ENCODE data around the gene BTLA.
"Not testable (repeated sequence)": the region's sequence is repeated elsewhere in the genome, so short reads cannot be mapped to it uniquely, and the experiment has no call there.

The BTLA gene

DNA sequence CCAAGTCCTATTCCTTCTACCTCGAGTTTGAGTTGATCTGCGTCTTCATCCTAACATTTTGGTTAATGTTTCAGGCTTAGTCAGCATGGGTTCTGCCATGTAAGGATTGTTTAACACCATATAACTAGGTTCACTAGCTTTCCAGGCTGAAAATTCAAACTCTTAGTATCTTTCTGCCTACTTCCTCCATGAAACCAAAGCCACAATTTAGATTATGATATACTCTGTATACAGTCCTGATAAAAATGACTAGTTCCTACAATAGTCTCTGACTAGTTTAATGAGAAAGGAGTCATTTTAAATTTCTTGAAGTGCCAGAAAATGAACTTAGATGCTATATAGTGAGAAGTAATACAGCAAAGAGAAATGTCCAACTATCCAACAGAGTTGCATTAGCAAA lies 6.6 kb upstream of the BTLA start:
- no peak for DNase-seq (ENCODE audit: low read depth)
- TF ChIP-seq, protein P1, sequence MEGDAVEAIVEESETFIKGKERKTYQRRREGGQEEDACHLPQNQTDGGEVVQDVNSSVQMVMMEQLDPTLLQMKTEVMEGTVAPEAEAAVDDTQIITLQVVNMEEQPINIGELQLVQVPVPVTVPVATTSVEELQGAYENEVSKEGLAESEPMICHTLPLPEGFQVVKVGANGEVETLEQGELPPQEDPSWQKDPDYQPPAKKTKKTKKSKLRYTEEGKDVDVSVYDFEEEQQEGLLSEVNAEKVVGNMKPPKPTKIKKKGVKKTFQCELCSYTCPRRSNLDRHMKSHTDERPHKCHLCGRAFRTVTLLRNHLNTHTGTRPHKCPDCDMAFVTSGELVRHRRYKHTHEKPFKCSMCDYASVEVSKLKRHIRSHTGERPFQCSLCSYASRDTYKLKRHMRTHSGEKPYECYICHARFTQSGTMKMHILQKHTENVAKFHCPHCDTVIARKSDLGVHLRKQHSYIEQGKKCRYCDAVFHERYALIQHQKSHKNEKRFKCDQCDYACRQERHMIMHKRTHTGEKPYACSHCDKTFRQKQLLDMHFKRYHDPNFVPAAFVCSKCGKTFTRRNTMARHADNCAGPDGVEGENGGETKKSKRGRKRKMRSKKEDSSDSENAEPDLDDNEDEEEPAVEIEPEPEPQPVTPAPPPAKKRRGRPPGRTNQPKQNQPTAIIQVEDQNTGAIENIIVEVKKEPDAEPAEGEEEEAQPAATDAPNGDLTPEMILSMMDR (IDR thresholded peaks at IDR 0.05; ENCODE audit: control insufficient read depth, insufficient read depth, low read depth, low read length, missing control alignments): no peak

DNA sequence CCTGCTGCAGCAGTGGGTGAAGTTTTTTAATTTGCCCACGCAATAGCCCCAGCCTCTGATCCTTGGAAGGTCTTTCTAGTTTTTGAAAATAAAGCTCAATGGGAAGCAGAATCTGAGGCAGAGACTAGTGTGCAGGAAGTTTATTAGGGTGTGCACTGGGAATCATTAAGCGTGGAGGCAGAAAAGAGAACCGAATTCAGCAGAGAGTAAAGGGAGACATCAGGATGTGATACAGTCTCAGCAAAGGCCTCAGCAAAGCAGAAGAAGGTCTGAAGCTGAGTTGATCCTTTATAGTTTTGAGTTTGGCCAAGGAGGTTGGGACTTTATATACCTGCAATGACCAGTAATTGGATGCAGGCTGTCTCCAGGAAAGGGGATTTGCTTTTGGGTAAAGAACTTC lies 4.9 kb upstream of the BTLA start:
- no peak for DNase-seq (ENCODE audit: low read depth)
- no peak overlapping the region for H3K4me3 ChIP-seq (ENCODE audit: control insufficient read depth, low read depth, low read length)
- TF ChIP-seq, protein P1 (IDR thresholded peaks at IDR 0.05; ENCODE audit: control insufficient read depth, insufficient read depth, low read depth, low read length, missing control alignments): no peak

More for the DNA sequence above, 6.6 kb upstream of the BTLA start:
- H3K4me3 ChIP-seq (ENCODE audit: control insufficient read depth, low read depth, low read length): no peak overlapping the region

DNA sequence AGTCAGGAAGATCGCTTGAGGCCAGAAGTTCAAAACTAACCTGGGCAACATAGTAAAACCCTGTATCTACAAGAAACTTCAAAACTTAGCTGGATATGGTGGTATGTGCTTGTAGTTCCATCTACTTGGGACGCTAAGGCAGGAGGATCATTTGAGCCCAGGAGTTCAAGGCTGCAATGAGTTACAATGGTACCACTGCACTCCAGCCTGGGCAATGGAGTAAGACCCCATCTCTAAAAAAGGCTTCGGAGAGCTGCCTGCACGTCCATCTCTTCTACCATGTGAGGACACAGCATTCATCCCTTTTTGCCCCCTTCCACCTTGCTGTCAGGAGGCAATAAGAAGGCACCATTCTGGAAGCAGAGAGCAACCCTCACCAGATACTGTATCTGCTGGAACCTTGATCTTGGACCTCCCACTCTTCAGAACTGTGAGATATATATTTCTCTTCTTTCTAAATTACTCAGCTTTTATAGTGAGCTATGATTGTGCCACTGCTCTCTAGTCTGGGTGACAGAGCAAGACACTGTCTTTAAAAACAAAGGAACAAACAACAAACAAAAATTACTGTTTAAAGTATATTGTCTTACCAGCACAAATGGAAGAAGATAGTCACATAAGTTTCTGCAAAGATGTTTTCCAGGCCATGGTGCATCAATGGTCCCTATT lies 4.2 kb upstream of the BTLA start:
- TF ChIP-seq, protein P1 (IDR thresholded peaks at IDR 0.05; ENCODE audit: control insufficient read depth, insufficient read depth, low read depth, low read length, missing control alignments): no peak

DNA sequence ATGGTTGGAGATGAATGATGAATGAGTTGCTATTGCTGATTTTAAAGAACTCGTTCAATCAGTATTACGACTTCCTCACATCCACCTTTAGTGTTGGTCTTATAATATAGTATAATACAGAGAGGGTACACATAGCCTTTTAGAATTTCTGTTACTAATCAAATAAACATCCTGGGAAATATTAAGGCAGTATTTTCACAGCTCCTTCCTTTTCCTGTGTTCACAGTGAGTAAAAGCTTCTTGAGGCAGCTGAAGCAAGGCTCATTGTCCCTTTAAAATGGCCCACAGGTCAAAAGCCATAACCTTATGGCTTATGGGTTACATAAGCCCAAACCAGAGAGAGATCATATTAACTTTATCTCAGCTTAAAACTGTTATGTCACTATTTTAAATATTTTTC lies 1.3 kb upstream of the BTLA start:
- TF ChIP-seq, protein P1 (IDR thresholded peaks at IDR 0.05; ENCODE audit: control insufficient read depth, insufficient read depth, low read depth, low read length, missing control alignments): no peak
- no peak overlapping the region for H3K4me3 ChIP-seq (ENCODE audit: control insufficient read depth, low read depth, low read length)
- no peak for DNase-seq (ENCODE audit: low read depth)

More for the DNA sequence above, 4.2 kb upstream of the BTLA start:
- H3K4me3 ChIP-seq (ENCODE audit: control insufficient read depth, low read depth, low read length): no peak overlapping the region
- no peak for DNase-seq (ENCODE audit: low read depth)

DNA sequence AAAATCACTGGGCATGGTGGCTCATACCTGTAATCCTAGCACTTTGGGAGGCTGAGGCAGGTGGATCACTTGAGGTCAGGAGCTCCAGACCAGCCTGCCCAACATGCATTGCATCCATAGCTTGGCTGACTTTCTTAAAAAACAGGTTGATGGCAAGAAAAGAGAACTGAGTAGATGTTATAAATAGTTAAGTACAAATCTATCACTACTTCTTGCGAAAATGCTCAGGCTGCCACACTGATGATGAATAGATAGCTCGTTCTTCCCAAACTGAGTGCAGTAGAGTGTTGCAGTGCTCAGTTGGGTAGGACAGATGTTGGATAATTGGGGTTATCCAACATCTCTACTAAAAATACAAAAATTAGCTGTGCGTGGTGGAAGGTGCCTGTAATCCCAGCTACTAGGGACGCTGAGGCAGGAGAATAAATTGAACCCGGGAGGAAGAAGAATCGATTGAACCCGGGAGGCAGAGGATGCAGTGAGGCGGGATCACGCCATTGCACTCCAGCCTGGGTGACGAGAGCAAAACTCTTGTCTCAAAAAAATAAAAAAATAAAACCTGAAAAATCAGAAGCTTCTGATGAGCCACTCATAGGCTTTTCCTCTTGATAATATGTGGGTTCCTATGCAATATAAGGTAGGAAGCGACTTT lies 1.2 kb downstream of the BTLA start:
- DNase-seq (ENCODE audit: low read depth): no peak
- no peak overlapping the region for H3K4me3 ChIP-seq (ENCODE audit: control insufficient read depth, low read depth, low read length)
- TF ChIP-seq, protein P1 (IDR thresholded peaks at IDR 0.05; ENCODE audit: control insufficient read depth, insufficient read depth, low read depth, low read length, missing control alignments): no peak

DNA sequence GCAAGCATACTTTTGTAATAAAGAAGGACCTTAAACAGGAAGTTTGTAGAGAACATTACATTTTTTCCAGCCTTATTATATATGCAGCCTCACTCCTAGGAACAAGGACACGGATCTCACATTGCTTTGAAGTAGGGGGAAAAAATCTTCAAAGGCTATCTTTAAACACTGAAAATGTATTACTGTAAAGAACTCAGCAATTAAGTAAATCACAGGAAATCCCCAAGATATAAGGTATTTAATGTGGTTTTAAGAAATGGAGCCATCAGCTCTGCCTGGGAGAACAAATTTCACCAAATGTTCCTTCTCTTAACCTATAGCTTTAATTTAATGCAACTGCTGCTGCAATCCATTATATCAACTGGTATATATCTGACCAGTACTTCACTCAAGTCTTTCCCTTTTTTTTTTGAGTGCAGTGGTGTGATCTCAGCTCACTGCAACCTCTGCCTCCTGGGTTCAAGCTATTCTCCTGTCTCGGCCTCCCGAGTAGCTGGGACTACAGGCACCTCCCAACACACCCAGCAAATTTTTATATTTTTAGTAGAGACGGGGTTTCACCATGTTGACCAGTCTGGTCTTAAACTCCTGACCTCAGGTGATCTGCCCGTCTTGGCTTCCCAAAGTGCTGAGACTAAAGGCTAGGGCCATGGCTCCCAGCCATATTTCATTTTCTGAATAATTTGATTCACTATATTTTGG lies 2.8 kb downstream of the BTLA start:
- TF ChIP-seq, protein P1 (IDR thresholded peaks at IDR 0.05; ENCODE audit: control insufficient read depth, insufficient read depth, low read depth, low read length, missing control alignments): no peak
- DNase-seq (ENCODE audit: low read depth): no peak
- H3K4me3 ChIP-seq (ENCODE audit: control insufficient read depth, low read depth, low read length): no peak overlapping the region

DNA sequence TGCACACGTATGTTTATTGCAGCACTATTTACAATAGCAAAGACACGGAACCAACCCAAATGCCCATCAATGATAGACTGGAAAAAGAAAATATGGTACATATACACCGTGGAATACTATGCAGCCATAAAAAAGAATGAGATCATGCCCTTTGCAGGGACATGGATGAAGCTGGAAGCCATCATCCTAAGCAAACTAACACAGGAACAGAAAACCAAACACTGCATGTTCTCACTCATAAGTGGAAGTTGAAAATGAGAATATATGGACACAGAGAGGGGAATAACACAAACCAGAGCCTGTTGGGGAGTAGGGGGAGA lies 4.9 kb downstream of the BTLA start:
- not testable (repeated sequence) for H3K4me3 ChIP-seq (ENCODE audit: control insufficient read depth, low read depth, low read length); DNase-seq (ENCODE audit: low read depth)

Measured in AG09309 (cell line).